Body of pancreas (tissue), 4 donors: ENCODE results near the gene SYT8. TPM values are rescaled to one million over a fixed set of nuclear protein-coding genes. Genes with fewer than 3 reads are reported as not detected.

Source experiments
- ATAC-seq: fragments of 150-250 bp; one replicate; pipeline ENCODE4 v1.9.1; 2016
- DNase-seq, 4 donors: peaks; one replicate each; pipeline ENCODE4 v3.0.0-alpha.2; 2019
- H3K27ac ChIP-seq, 4 donors: fragments of 200-600 bp; sonication (generic); 1 replicate in 3 of 4; 2 replicates in 1 of 4; pipeline versions ENCODE4 v1.5.1 to v1.6.1; 2016 to 2019; ENCODE audit warnings: mild to moderate bottlenecking in 1 of 4, mixed read lengths in 1 of 4, moderate library complexity in 1 of 4
- H3K27me3 ChIP-seq, 2 donors: fragments of 200-600 bp; sonication (generic); one replicate each; pipeline ENCODE4 v1.6.0; 2016; ENCODE audit warnings: mild to moderate bottlenecking in 1 of 2
- H3K36me3 ChIP-seq, 2 donors: fragments of 200-600 bp; sonication (generic); replicated peaks in 1 of 2; 2 replicates each; pipeline ENCODE4 v1.5.1; 2016; ENCODE audit warnings: low read depth in 2 of 2; ENCODE audit not compliant: insufficient read depth in 1 of 2
- H3K4me1 ChIP-seq: fragments of 200-600 bp; sonication (generic); one replicate; pipeline ENCODE4 v1.6.0; 2016
- H3K4me3 ChIP-seq, 2 donors: fragments of 200-600 bp; sonication (generic); 1 replicate in 1 of 2; 2 replicates in 1 of 2; pipeline ENCODE4 v1.5.1; 2016 to 2019
- H3K9me3 ChIP-seq, 3 donors: fragments of 200-600 bp; sonication (generic); 1 replicate in 2 of 3; 2 replicates in 1 of 3; pipeline ENCODE4 v1.5.1; 2016
- CTCF ChIP-seq, 7 experiments: fragments of 450-650 bp in 4 of 7; fragments of 200-600 bp in 3 of 7; sonication (generic) in 3 of 7; IDR thresholded peaks; one replicate each; pipeline ENCODE4 v1.5.1; 2016 to 2019; ENCODE audit warnings: antibody characterized with exemption in 7 of 7
- POLR2A ChIP-seq, 3 donors: fragments of 450-650 bp; IDR thresholded peaks; one replicate each; pipeline ENCODE4 v1.6.1; 2016; ENCODE audit warnings: antibody characterized with exemption in 3 of 3, mild to moderate bottlenecking in 2 of 3
- WGBS, 2 donors: methylation state at CpG; one replicate each; pipeline ENCODE4 v1.1.5; 2017; 5-methylcytosine and 5-hydroxymethylcytosine counted together
- intact Hi-C: fragments of 100-400 bp; cut with DNase I; formaldehyde crosslinking; loops from one replicate; pipeline ENCODE4 v1.15.1; 2023
- total RNA-seq, 2 donors: library from RNA; depleted of rRNA; stranded (reverse); fragments of >200 nt; gene quantifications; one replicate each; pipeline ENCODE4 v1.1.0, GENCODE V29; 2016

Gene SYT8
- total RNA-seq, 2 donors from 2014 or later: 6.0 to 32.6 TPM

GRCh38 chr11:1858576-1858975, 23.8 kb downstream of the SYT8 start:
- no peaks in the 10 kb centered on the region for H3K27me3 ChIP-seq
- H3K4me3 ChIP-seq: no peak overlapping the region
- peaks cover 14% of the 10 kb centered on the region for H3K4me1 ChIP-seq
- DNase-seq (no peak), ATAC-seq (no peak)
- TF ChIP-seq POLR2A (IDR thresholded peaks at IDR 0.05): no peak
- TF ChIP-seq CTCF (IDR thresholded peaks at IDR 0.05): no peak
- no peaks in the 10 kb centered on the region for H3K9me3 ChIP-seq
- intact Hi-C loops: no loop called here
- H3K36me3 ChIP-seq: no peaks in the 10 kb centered on the region
- 92 to 94% methylated on average over 7 of the region's 7 CpGs for WGBS, 2 donors
- no peak overlapping the region for H3K27ac ChIP-seq

GRCh38 chr11:1859004-1859403, 24.2 kb downstream of the SYT8 start:
- no peak for ATAC-seq
- Histone ChIP-seq H3K27me3 (no peaks in the 10 kb centered on the region), H3K9me3 (no peaks in the 10 kb centered on the region), H3K27ac (no peak overlapping the region), H3K4me3 (no peak overlapping the region), H3K36me3 (no peaks in the 10 kb centered on the region), H3K4me1 (peaks cover 18% of the 10 kb centered on the region)
- WGBS, 2 donors: 83% methylated on average over 2 of the region's 4 CpGs; no CpG with 5 or more reads in 1 of the 2 donors
- DNase-seq: no peak
- intact Hi-C loops: no loop called here
- TF ChIP-seq CTCF (IDR thresholded peaks at IDR 0.05) (no peak), POLR2A (IDR thresholded peaks at IDR 0.05) (no peak)

- no peak overlapping the region for H3K4me3 ChIP-seq
- ATAC-seq (no peak), DNase-seq (no peak)
- H3K27ac ChIP-seq: no peak overlapping the region
- H3K9me3 ChIP-seq: no peaks in the 10 kb centered on the region
- peaks cover 29% of the 10 kb centered on the region for H3K4me1 ChIP-seq
- H3K36me3 ChIP-seq: no peaks in the 10 kb centered on the region
- intact Hi-C loops: no loop called here
- 73 to 82% methylated on average over 1 of the region's 1 CpG for WGBS, 2 donors
- no peaks in the 10 kb centered on the region for H3K27me3 ChIP-seq
- no peak for TF ChIP-seq CTCF (IDR thresholded peaks at IDR 0.05)
- TF ChIP-seq POLR2A (IDR thresholded peaks at IDR 0.05): no peak
Observed at GRCh38 chr11:1860108-1860507, 25.3 kb downstream of the SYT8 start.

GRCh38 chr11:1861435-1862411, 26.9 kb downstream of the SYT8 start:
- WGBS, 2 donors: 88 to 92% methylated on average over 4 of the region's 4 CpGs
- intact Hi-C loops: no loop called here
- ATAC-seq: no peak

More at GRCh38 chr11:1861435-1862411, 26.9 kb downstream of the SYT8 start:
- H3K4me3 ChIP-seq: no peak overlapping the region
- TF ChIP-seq POLR2A (IDR thresholded peaks at IDR 0.05) (no peak), CTCF (IDR thresholded peaks at IDR 0.05) (no peak)
- no peaks in the 10 kb centered on the region for H3K27me3 ChIP-seq
- no peaks in the 10 kb centered on the region for H3K9me3 ChIP-seq
- H3K36me3 ChIP-seq: no peaks in the 10 kb centered on the region
- H3K27ac ChIP-seq: peak overlapping the region in 2 of 4 donors; percentile 75 to 83
- H3K4me1 ChIP-seq: peaks cover 30% of the 10 kb centered on the region
- DNase-seq: no peak
